ENCODE data around the gene SEMA3C. TPM values are rescaled to one million over a fixed set of nuclear protein-coding genes. Genes with fewer than 3 reads are reported as not detected.

The SEMA3C gene
- total and polyA plus RNA-seq, 2 donors (not counting 1 experiment from before 2014, with no cell fraction given) = 0.06 TPM; not detected in 1

- ATAC-seq (ENCODE audit: low read depth) = no peak
- no CpG with 5 or more reads among the region's 9 CpGs for WGBS (ENCODE audit: insufficient coverage)
Measured at GRCh38 chr7:80875537-80876120, 43.2 kb downstream of the SEMA3C start.

More at GRCh38 chr7:80875537-80876120, 43.2 kb downstream of the SEMA3C start:
- no peak overlapping the region for H3K4me2 ChIP-seq (replicated peaks; ENCODE audit: low read depth, low read length, poor library complexity, severe bottlenecking)
- TF ChIP-seq EZH2 (IDR thresholded peaks at IDR 0.05; ENCODE audit: borderline replicate concordance, insufficient read depth, low read depth, low read length, poor library complexity, severe bottlenecking) (no peak), CTCF (IDR thresholded peaks at IDR 0.05) (no peak)
- H3K36me3 ChIP-seq (replicated peaks in 1 of 2; ENCODE audit: control extremely low read depth in 1 of 2, control insufficient read depth in 1 of 2, extremely low read depth in 1 of 2, insufficient read depth in 2 of 2, low read length in 1 of 2) = no peaks in the 10 kb centered on the region
- H2AFZ ChIP-seq (ENCODE audit: insufficient read depth, low read depth, low read length, poor library complexity, severe bottlenecking) = no peak overlapping the region
- H3K27ac Mint-ChIP-seq = no peak overlapping the region
- no peak overlapping the region for H3K9ac ChIP-seq (ENCODE audit: low read length)
- no peaks in the 10 kb centered on the region for H3K9me3 Mint-ChIP-seq (ENCODE audit: insufficient read depth)
- no peaks in the 10 kb centered on the region for H3K4me1 Mint-ChIP-seq
- no peaks in the 10 kb centered on the region for H3K27me3 Mint-ChIP-seq
- peaks cover 0 to 4% (median 0%) of the 10 kb centered on the region in 3 donors for H3K9me3 ChIP-seq (ENCODE audit: control extremely low read depth in 1 of 3, control insufficient read depth in 2 of 3, insufficient read depth in 1 of 3, low read length in 2 of 3)
- ChIA-PET CTCF (no interaction called here), POLR2A (no interaction called here)
- no peak overlapping the region for H3K27ac ChIP-seq (ENCODE audit: low read length in 2 of 2)
- no peak for DNase-seq
- no peak overlapping the region for H3K4me3 ChIP-seq (ENCODE audit: control extremely low read depth in 1 of 5, extremely low read depth in 1 of 5, insufficient read depth in 1 of 5, low read depth in 2 of 5, low read length in 4 of 5)
- H3K27me3 ChIP-seq (replicated peaks in 1 of 4; ENCODE audit: control extremely low read depth in 1 of 4, control insufficient read depth in 3 of 4, insufficient read depth in 4 of 4, low read length in 3 of 4) = no peaks in the 10 kb centered on the region
- H3K4me1 ChIP-seq (ENCODE audit: control insufficient read depth in 2 of 2, insufficient read depth in 2 of 2, low read length in 2 of 2) = no peaks in the 10 kb centered on the region
- no peaks in the 10 kb centered on the region for H4K20me1 ChIP-seq (ENCODE audit: control insufficient read depth, insufficient read depth, low read length, poor library complexity, severe bottlenecking)
- no peaks in the 10 kb centered on the region for H3K79me2 ChIP-seq (ENCODE audit: control insufficient read depth, insufficient read depth, low read length)
- H3K4me3 Mint-ChIP-seq = no peak overlapping the region
- intact Hi-C loops (cut with micrococcal nuclease) = loop anchor here (10.0 kb wide), 1 partner anchor 61 kb away; no protein-coding TSS in a partner anchor

Data from B cell (primary cell).